GM19351 (cell line): ENCODE data around the gene EIF3CL.
A peak's percentile ranks its signal among the peaks of the same experiment; 100 is the strongest.
"Not testable (repeated sequence)": the region's sequence is repeated elsewhere in the genome, so short reads cannot be mapped to it uniquely, and the experiment has no call there.

Source experiments
- ATAC-seq: cut with Tn5 transposase; IDR thresholded peaks from one replicate; pipeline ENCODE4 v1.9.1; 2021; ENCODE audit warnings: mild to moderate bottlenecking, moderate library complexity; ENCODE audit not compliant: unreplicated experiment

EIF3CL gene

GRCh38 chr16:28364268-28365173, 39.1 kb downstream of the EIF3CL start:
- ATAC-seq: peak; percentile 85

GRCh38 chr16:28363408-28363807, 40.2 kb downstream of the EIF3CL start, which contains the start of gene NPIPB6:
NPIPB6 (minus strand) TSS chr16:28363508; CDS start chr16:28362822, 686 bp downstream.
- ATAC-seq: not testable (repeated sequence)

- ATAC-seq: not testable (repeated sequence)
These were observed 41.0 kb downstream of the EIF3CL start for GRCh38 chr16:28362600-28362999.

- ATAC-seq: not testable (repeated sequence)
These were observed 65.4 kb downstream of the EIF3CL start for GRCh38 chr16:28338230-28338629.

GRCh38 chr16:28336940-28337710, 66.5 kb downstream of the EIF3CL start:
- not testable (repeated sequence) for ATAC-seq

- ATAC-seq: not testable (repeated sequence)
These were observed 68.0 kb downstream of the EIF3CL start for GRCh38 chr16:28335678-28336077.

GRCh38 chr16:28332632-28333031, 71.0 kb downstream of the EIF3CL start:
- not testable (repeated sequence) for ATAC-seq

- not testable (repeated sequence) for ATAC-seq
These were observed 72.7 kb downstream of the EIF3CL start for GRCh38 chr16:28330981-28331380.

- not testable (repeated sequence) for ATAC-seq
These were observed 73.4 kb downstream of the EIF3CL start for GRCh38 chr16:28330232-28330631.
